HCT116 (cell line): ENCODE data around the gene MRPS27. TPM values are rescaled to one million over a fixed set of nuclear protein-coding genes. Genes with fewer than 3 reads are reported as not detected.

Experiments used
- ATAC-seq: fragments of 200-7000 bp; cut with Tn5 transposase; 2 replicates; pipeline ENCODE4 v1.9.1; 2020; ENCODE audit warnings: mild to moderate bottlenecking, moderate library complexity
- BruUV-seq: library from RNA; stranded (reverse); fragments of 400-500 nt; replicated peaks from 2 replicates; lab custom pipeline; 2021; lab: Mats Ljungman, UMichigan
- CTCF ChIA-PET: fragments of 300-600 bp; sonication (Branson Sonifier 250); formaldehyde crosslinking; loops from one replicate; lab custom pipeline; 2021; ENCODE audit warnings: antibody characterized with exemption; lab: Charles Lee
- POLR2A ChIA-PET: fragments of 300-600, 350-600 bp; sonication (Branson Sonifier 250); formaldehyde crosslinking; loops from one replicate; lab custom pipeline; 2021; ENCODE audit warnings: antibody characterized with exemption; lab: Charles Lee
- RAD21 ChIA-PET, 2 experiments: fragments of 300-600 bp; sonication (Branson Sonifier 250); formaldehyde crosslinking; loops; one replicate each; lab custom pipeline; 2023; ENCODE audit warnings: low total read pairs in 2 of 2; ENCODE audit not compliant: uncharacterized antibody in 2 of 2, unreplicated experiment in 2 of 2, low non-redundant PET in 1 of 2; lab: Charles Lee
- DNase-seq: peaks from one replicate; pipeline ENCODE4 v3.0.0-alpha.2; 2010; ENCODE audit warnings: low read depth, low spot score
- H2AFZ ChIP-seq: fragments of 200-600 bp; shearing (Covaris generic), sonication (generic); 2 replicates; pipeline ENCODE4 v1.6.1; 2017; ENCODE audit warnings: low read depth, mixed run types, mixed read lengths, antibody characterized with exemption, low read length; ENCODE audit not compliant: poor library complexity, severe bottlenecking
- H3K27ac ChIP-seq: 2 replicates; pipeline ENCODE4 v1.5.1; 2012; ENCODE audit warnings: low read depth, low read length
- H3K27me3 ChIP-seq: fragments of 200-600 bp; sonication (generic); 2 replicates; pipeline ENCODE4 v1.6.1; 2016; ENCODE audit warnings: mixed run types, low read length, mixed read lengths; ENCODE audit not compliant: insufficient read depth
- H3K36me3 ChIP-seq, 2 experiments: fragments of 200-500 bp in 1 of 2; fragments of 200-600 bp in 1 of 2; sonication (Bioruptor generic) in 1 of 2; sonication (generic) in 1 of 2; 2 replicates each; pipeline versions ENCODE4 v1.5.1 to v1.6.1; 2014 to 2016; ENCODE audit warnings: low read length in 2 of 2, inconsistent platforms in 1 of 2, mixed read lengths in 1 of 2, mixed run types in 1 of 2; ENCODE audit not compliant: insufficient read depth in 2 of 2, control insufficient read depth in 1 of 2
- H3K4me1 ChIP-seq, 2 experiments: fragments of 200-600 bp in 1 of 2; sonication (generic) in 1 of 2; 2 replicates each; pipeline versions ENCODE4 v1.5.1 to v1.6.1; 2012 to 2017; ENCODE audit warnings: low read length in 2 of 2, inconsistent platforms in 1 of 2, mild to moderate bottlenecking in 1 of 2, mixed read lengths in 1 of 2, mixed run types in 1 of 2, moderate library complexity in 1 of 2; ENCODE audit not compliant: insufficient read depth in 2 of 2, control insufficient read depth in 1 of 2
- H3K4me2 ChIP-seq: fragments of 200-600 bp; sonication (generic); 2 replicates; pipeline ENCODE4 v1.6.1; 2017; ENCODE audit warnings: mixed run types, low read length, mixed read lengths
- H3K4me3 ChIP-seq, 2 experiments: fragments of 200-600 bp in 1 of 2; sonication (generic) in 1 of 2; replicated peaks in 1 of 2; 2 replicates each; pipeline ENCODE4 v1.5.1; 2011 to 2016; ENCODE audit warnings: low read length in 2 of 2, control low read depth in 1 of 2, low read depth in 1 of 2, mild to moderate bottlenecking in 1 of 2, mixed read lengths in 1 of 2, mixed run types in 1 of 2
- H3K79me2 ChIP-seq: fragments of 200-600 bp; sonication (generic); 2 replicates; pipeline ENCODE4 v1.6.1; 2017; ENCODE audit warnings: mild to moderate bottlenecking, mixed run types, low read length, moderate library complexity, mixed read lengths; ENCODE audit not compliant: insufficient read depth
- H3K9ac ChIP-seq: fragments of 200-600 bp; sonication (generic); 2 replicates; pipeline ENCODE4 v1.6.1; 2016; ENCODE audit warnings: low read length, mixed read lengths
- H3K9me2 ChIP-seq: fragments of 200-600 bp; sonication (generic), shearing (Covaris generic); 2 replicates; pipeline ENCODE4 v1.6.1; 2017; ENCODE audit warnings: mixed run types, mild to moderate bottlenecking, moderate library complexity; ENCODE audit not compliant: insufficient read depth
- H3K9me3 ChIP-seq, 2 experiments: fragments of 200-500 bp in 1 of 2; fragments of 200-600 bp in 1 of 2; sonication (Bioruptor generic) in 1 of 2; sonication (generic) in 1 of 2; 2 replicates each; pipeline ENCODE4 v1.6.1; 2014 to 2017; ENCODE audit warnings: low read length in 2 of 2, mixed read lengths in 2 of 2, inconsistent platforms in 1 of 2, low read depth in 1 of 2, mild to moderate bottlenecking in 1 of 2, mixed run types in 1 of 2, moderate library complexity in 1 of 2; ENCODE audit not compliant: control insufficient read depth in 1 of 2, insufficient read depth in 1 of 2
- H4K20me1 ChIP-seq: fragments of 200-600 bp; sonication (generic), shearing (Covaris generic); 2 replicates; pipeline ENCODE4 v1.6.1; 2017; ENCODE audit warnings: mixed run types, mild to moderate bottlenecking, moderate library complexity; ENCODE audit not compliant: insufficient read depth
- CBX3 ChIP-seq: IDR thresholded peaks from 2 replicates; pipeline ENCODE4 v1.6.1; 2012; ENCODE audit warnings: low read depth
- CTCF ChIP-seq, 3 experiments: fragments of 200-600 bp in 1 of 3; sonication (generic) in 1 of 3; IDR thresholded peaks in 2 of 3; conservative IDR thresholded peaks in 1 of 3; 2 replicates each; pipeline ENCODE4 v1.5.1; 2012 to 2017; ENCODE audit warnings: low read depth in 2 of 3, low read length in 2 of 3, antibody characterized with exemption in 1 of 3, borderline replicate concordance in 1 of 3, control low read depth in 1 of 3, mild to moderate bottlenecking in 1 of 3, mixed read lengths in 1 of 3, mixed run types in 1 of 3, moderate library complexity in 1 of 3; ENCODE audit not compliant: insufficient read depth in 1 of 3
- EGR1 ChIP-seq: IDR thresholded peaks from 2 replicates; pipeline ENCODE4 v1.6.1; 2012; ENCODE audit warnings: low read depth
- ELF1 ChIP-seq: IDR thresholded peaks from 2 replicates; pipeline ENCODE4 v1.6.1; 2012; ENCODE audit warnings: low read depth, borderline replicate concordance
- EZH2 ChIP-seq: fragments of 200-600 bp; sonication (generic); IDR thresholded peaks from 2 replicates; pipeline ENCODE4 v1.6.1; 2017; ENCODE audit warnings: antibody characterized with exemption, mixed run types
- FOSL1 ChIP-seq: IDR thresholded peaks from 2 replicates; pipeline ENCODE4 v1.6.1; 2012; ENCODE audit warnings: low read depth
- POLR2A ChIP-seq: IDR thresholded peaks from 2 replicates; pipeline ENCODE4 v1.7.0; 2011; ENCODE audit warnings: borderline replicate concordance; ENCODE audit not compliant: insufficient read depth, insufficient read length; ENCODE audit errors: extremely low read depth
- RAD21 ChIP-seq: IDR thresholded peaks from 2 replicates; pipeline ENCODE4 v1.6.1; 2012; ENCODE audit warnings: low read depth, mild to moderate bottlenecking
- REST ChIP-seq: IDR thresholded peaks from 2 replicates; pipeline ENCODE4 v1.6.1; 2012; ENCODE audit warnings: low read depth
- TCF7L2 ChIP-seq: IDR thresholded peaks from 2 replicates; pipeline ENCODE4 v1.7.0; 2011; ENCODE audit warnings: borderline replicate concordance, inconsistent platforms; ENCODE audit not compliant: insufficient read depth, insufficient read length; ENCODE audit errors: extremely low read depth
- YY1 ChIP-seq: IDR thresholded peaks from 2 replicates; pipeline ENCODE4 v1.6.1; 2011; ENCODE audit warnings: low read length, low read depth, moderate library complexity, mild to moderate bottlenecking; ENCODE audit not compliant: insufficient replicate concordance; ENCODE audit errors: extremely low read depth
- ZBTB33 ChIP-seq: IDR thresholded peaks from 2 replicates; pipeline ENCODE4 v1.6.1; 2011; ENCODE audit warnings: mild to moderate bottlenecking, low read length, moderate library complexity; ENCODE audit not compliant: insufficient replicate concordance; ENCODE audit errors: extremely low read depth
- ZNF274 ChIP-seq: fragments of 200-500 bp; sonication (Bioruptor generic); IDR thresholded peaks from 2 replicates; pipeline ENCODE4 v1.6.1; 2014; ENCODE audit warnings: mild to moderate bottlenecking, low read depth, low read length, inconsistent platforms
- intact Hi-C: fragments of 100-400 bp; cut with micrococcal nuclease; formaldehyde crosslinking; loops from 2 replicates; pipeline ENCODE4 v1.10.0; 2022
- total RNA-seq: library from RNA; stranded (reverse); gene quantifications from one replicate; pipeline ENCODE4 v1.2.1, GENCODE V29; 2021; ENCODE audit not compliant: unreplicated experiment

The MRPS27 gene
- total RNA-seq, 1 experiment from 2014 or later, result 113 TPM

- TF ChIP-seq REST (no peak), ZNF274 (no peak), ELF1 (no peak), EZH2 (no peak)
Measured at GRCh38 chr5:72319976-72320752, at the start of gene MRPS27, which contains the start of gene PTCD2 (continued).

- intact Hi-C loops, result loop anchor here (5.0 kb wide), 1 partner anchor 448 kb away; the partner anchor contains the start of gene TNPO1
- no peak overlapping the region for H3K27ac ChIP-seq
- H3K9ac ChIP-seq, result no peak overlapping the region
- no peaks in the 10 kb centered on the region for H4K20me1 ChIP-seq
- H3K4me3 ChIP-seq, result no peak overlapping the region
- DNase-seq (no peak), ATAC-seq (no peak)
- no peaks in the 10 kb centered on the region for H3K79me2 ChIP-seq
- H3K9me2 ChIP-seq, result no peaks in the 10 kb centered on the region
- peaks cover 0 to 4% of the 10 kb centered on the region in 2 experiments; a peak in 1 of 4 replicates for H3K4me1 ChIP-seq
- ChIA-PET RAD21 (no interaction called here), CTCF (no interaction called here), POLR2A (no interaction called here)
- no peak overlapping the region for H2AFZ ChIP-seq
- H3K9me3 ChIP-seq, result no peaks in the 10 kb centered on the region
- no peaks in the 10 kb centered on the region for H3K27me3 ChIP-seq
- H3K4me2 ChIP-seq, result no peak overlapping the region
- no peaks in the 10 kb centered on the region for H3K36me3 ChIP-seq
- no TSS peak for BruUV-seq
- TF ChIP-seq EGR1, result no peak
- TF ChIP-seq YY1, result no peak
- TF ChIP-seq CTCF (IDR thresholded peaks at IDR 0.05 in 2 of 3, conservative IDR thresholded peaks at IDR 0.05 in 1 of 3; ENCODE audit: borderline replicate concordance in 1 of 3, insufficient read depth in 1 of 3, low read depth in 2 of 3, low read length in 2 of 3), result no peak
- no peak for TF ChIP-seq TCF7L2
- TF ChIP-seq FOSL1, result no peak
- no peak for TF ChIP-seq POLR2A
- no peak for TF ChIP-seq CBX3
- TF ChIP-seq ZBTB33, result no peak
- TF ChIP-seq RAD21, result no peak
Measured at GRCh38 chr5:72369711-72370110, 49.7 kb upstream of the MRPS27 start.
